Measurements from ENCODE around the gene ATP10B.

Gene ATP10B

GRCh38 chr5:160616712-160617497, 235.1 kb downstream of the ATP10B start:
- Histone ChIP-seq H3K27me3 (ENCODE audit: insufficient read depth, low read length, poor library complexity) (no peaks in the 10 kb centered on the region), H3K9me3 (ENCODE audit: insufficient read depth, low read length, severe bottlenecking) (no peaks in the 10 kb centered on the region), H3K79me2 (ENCODE audit: insufficient read depth, low read length) (no peaks in the 10 kb centered on the region), H3K4me2 (ENCODE audit: insufficient read depth, low read length) (no peak overlapping the region), H2AFZ (ENCODE audit: low read depth, low read length) (peak overlapping the region; percentile 3; the same call in 1 of the 2 replicates), H3K4me3 (ENCODE audit: low read depth in 1 of 2, low read length in 2 of 2) (no peak overlapping the region), H3K36me3 (ENCODE audit: insufficient read depth, low read length) (no peaks in the 10 kb centered on the region), H4K20me1 (ENCODE audit: insufficient read depth, low read length) (no peaks in the 10 kb centered on the region), H3K9ac (ENCODE audit: low read depth, low read length) (no peak overlapping the region), H3K27ac (ENCODE audit: low read length) (peak overlapping the region; percentile 38; the same call in 1 of the 2 replicates), H3K4me1 (ENCODE audit: insufficient read depth, low read length) (peaks cover 17% of the 10 kb centered on the region)
- DNase-seq (peak; percentile 39), ATAC-seq (ENCODE audit: insufficient read depth, low read depth) (peak; percentile 92)
- TF ChIP-seq, protein P1, sequence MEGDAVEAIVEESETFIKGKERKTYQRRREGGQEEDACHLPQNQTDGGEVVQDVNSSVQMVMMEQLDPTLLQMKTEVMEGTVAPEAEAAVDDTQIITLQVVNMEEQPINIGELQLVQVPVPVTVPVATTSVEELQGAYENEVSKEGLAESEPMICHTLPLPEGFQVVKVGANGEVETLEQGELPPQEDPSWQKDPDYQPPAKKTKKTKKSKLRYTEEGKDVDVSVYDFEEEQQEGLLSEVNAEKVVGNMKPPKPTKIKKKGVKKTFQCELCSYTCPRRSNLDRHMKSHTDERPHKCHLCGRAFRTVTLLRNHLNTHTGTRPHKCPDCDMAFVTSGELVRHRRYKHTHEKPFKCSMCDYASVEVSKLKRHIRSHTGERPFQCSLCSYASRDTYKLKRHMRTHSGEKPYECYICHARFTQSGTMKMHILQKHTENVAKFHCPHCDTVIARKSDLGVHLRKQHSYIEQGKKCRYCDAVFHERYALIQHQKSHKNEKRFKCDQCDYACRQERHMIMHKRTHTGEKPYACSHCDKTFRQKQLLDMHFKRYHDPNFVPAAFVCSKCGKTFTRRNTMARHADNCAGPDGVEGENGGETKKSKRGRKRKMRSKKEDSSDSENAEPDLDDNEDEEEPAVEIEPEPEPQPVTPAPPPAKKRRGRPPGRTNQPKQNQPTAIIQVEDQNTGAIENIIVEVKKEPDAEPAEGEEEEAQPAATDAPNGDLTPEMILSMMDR (IDR thresholded peaks at IDR 0.05; ENCODE audit: borderline replicate concordance, extremely low read depth, low read length, poor library complexity, severe bottlenecking), result no peak
- no peak for TF ChIP-seq EZH2 (IDR thresholded peaks at IDR 0.05; ENCODE audit: borderline replicate concordance, low read depth, low read length, severe bottlenecking)

- no peak overlapping the region for H3K27ac ChIP-seq (ENCODE audit: low read length)
- no peaks in the 10 kb centered on the region for H3K36me3 ChIP-seq (ENCODE audit: insufficient read depth, low read length)
- no peak overlapping the region for H3K9ac ChIP-seq (ENCODE audit: low read depth, low read length)
- H2AFZ ChIP-seq (ENCODE audit: low read depth, low read length), result peak overlapping the region; percentile 35; the same call in 1 of the 2 replicates
- TF ChIP-seq, protein P1 (IDR thresholded peaks at IDR 0.05; ENCODE audit: borderline replicate concordance, extremely low read depth, low read length, poor library complexity, severe bottlenecking), result no peak
- TF ChIP-seq EZH2 (IDR thresholded peaks at IDR 0.05; ENCODE audit: borderline replicate concordance, low read depth, low read length, severe bottlenecking), result no peak
- H3K27me3 ChIP-seq (ENCODE audit: insufficient read depth, low read length, poor library complexity), result no peaks in the 10 kb centered on the region
- peaks cover 17% of the 10 kb centered on the region for H3K4me1 ChIP-seq (ENCODE audit: insufficient read depth, low read length)
- H3K79me2 ChIP-seq (ENCODE audit: insufficient read depth, low read length), result no peaks in the 10 kb centered on the region
- DNase-seq, result no peak
- H3K4me3 ChIP-seq (ENCODE audit: low read depth in 1 of 2, low read length in 2 of 2), result no peak overlapping the region
- no peak overlapping the region for H3K4me2 ChIP-seq (ENCODE audit: insufficient read depth, low read length)
- no peaks in the 10 kb centered on the region for H3K9me3 ChIP-seq (ENCODE audit: insufficient read depth, low read length, severe bottlenecking)
- H4K20me1 ChIP-seq (ENCODE audit: insufficient read depth, low read length), result no peaks in the 10 kb centered on the region
- no peak for ATAC-seq (ENCODE audit: insufficient read depth, low read depth)
Observed at GRCh38 chr5:160614136-160614535, 237.9 kb downstream of the ATP10B start.

- no peak for DNase-seq
- Histone ChIP-seq H3K27ac (ENCODE audit: low read length) (no peak overlapping the region), H3K4me2 (ENCODE audit: insufficient read depth, low read length) (no peak overlapping the region), H3K79me2 (ENCODE audit: insufficient read depth, low read length) (no peaks in the 10 kb centered on the region), H4K20me1 (ENCODE audit: insufficient read depth, low read length) (no peaks in the 10 kb centered on the region), H3K4me3 (ENCODE audit: low read depth in 1 of 2, low read length in 2 of 2) (no peak overlapping the region), H3K9me3 (ENCODE audit: insufficient read depth, low read length, severe bottlenecking) (no peaks in the 10 kb centered on the region), H3K4me1 (ENCODE audit: insufficient read depth, low read length) (no peaks in the 10 kb centered on the region), H3K36me3 (ENCODE audit: insufficient read depth, low read length) (no peaks in the 10 kb centered on the region), H3K9ac (ENCODE audit: low read depth, low read length) (no peak overlapping the region), H3K27me3 (ENCODE audit: insufficient read depth, low read length, poor library complexity) (no peaks in the 10 kb centered on the region), H2AFZ (ENCODE audit: low read depth, low read length) (no peak overlapping the region)
- TF ChIP-seq EZH2 (IDR thresholded peaks at IDR 0.05; ENCODE audit: borderline replicate concordance, low read depth, low read length, severe bottlenecking), result no peak
- ATAC-seq (ENCODE audit: insufficient read depth, low read depth), result no peak
Observed at GRCh38 chr5:160605266-160605665, 246.7 kb downstream of the ATP10B start.

DNA sequence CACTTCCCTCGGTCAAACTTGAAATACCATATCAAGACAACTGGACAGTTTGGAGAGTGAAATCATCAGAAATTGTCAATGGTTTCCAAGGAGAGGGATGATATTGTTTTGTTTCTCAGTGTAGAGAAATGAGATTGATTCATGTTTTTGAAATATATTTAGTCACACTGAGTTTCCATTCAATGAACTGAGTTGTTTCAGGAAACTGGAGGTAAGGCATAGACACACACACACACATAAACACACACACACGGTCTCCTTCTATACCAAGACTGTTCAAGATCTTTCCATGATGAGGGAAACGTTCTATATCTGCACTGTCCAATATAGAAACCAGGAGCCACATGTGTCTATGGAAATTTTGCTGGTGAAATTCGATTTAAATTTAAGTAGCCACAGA, 247.5 kb downstream of the ATP10B start:
- Histone ChIP-seq H3K79me2 (ENCODE audit: insufficient read depth, low read length) (no peaks in the 10 kb centered on the region), H3K9ac (ENCODE audit: low read depth, low read length) (no peak overlapping the region), H2AFZ (ENCODE audit: low read depth, low read length) (no peak overlapping the region; the same call in 1 of the 2 replicates), H3K4me1 (ENCODE audit: insufficient read depth, low read length) (no peaks in the 10 kb centered on the region), H4K20me1 (ENCODE audit: insufficient read depth, low read length) (no peaks in the 10 kb centered on the region), H3K4me2 (ENCODE audit: insufficient read depth, low read length) (no peak overlapping the region), H3K27ac (ENCODE audit: low read length) (no peak overlapping the region), H3K9me3 (ENCODE audit: insufficient read depth, low read length, severe bottlenecking) (no peaks in the 10 kb centered on the region), H3K36me3 (ENCODE audit: insufficient read depth, low read length) (no peaks in the 10 kb centered on the region), H3K27me3 (ENCODE audit: insufficient read depth, low read length, poor library complexity) (no peaks in the 10 kb centered on the region), H3K4me3 (ENCODE audit: low read depth in 1 of 2, low read length in 2 of 2) (no peak overlapping the region)
- DNase-seq, result no peak
- TF ChIP-seq, protein P1 (IDR thresholded peaks at IDR 0.05; ENCODE audit: borderline replicate concordance, extremely low read depth, low read length, poor library complexity, severe bottlenecking), result no peak
- TF ChIP-seq EZH2 (IDR thresholded peaks at IDR 0.05; ENCODE audit: borderline replicate concordance, low read depth, low read length, severe bottlenecking), result no peak
- ATAC-seq (ENCODE audit: insufficient read depth, low read depth), result no peak

Measured in DND-41 (cell line).